ENCODE results near the gene GIGYF1.
"Not testable (repeated sequence)": the region's sequence is repeated elsewhere in the genome, so short reads cannot be mapped to it uniquely, and the experiment has no call there.

GIGYF1 gene

DNA sequence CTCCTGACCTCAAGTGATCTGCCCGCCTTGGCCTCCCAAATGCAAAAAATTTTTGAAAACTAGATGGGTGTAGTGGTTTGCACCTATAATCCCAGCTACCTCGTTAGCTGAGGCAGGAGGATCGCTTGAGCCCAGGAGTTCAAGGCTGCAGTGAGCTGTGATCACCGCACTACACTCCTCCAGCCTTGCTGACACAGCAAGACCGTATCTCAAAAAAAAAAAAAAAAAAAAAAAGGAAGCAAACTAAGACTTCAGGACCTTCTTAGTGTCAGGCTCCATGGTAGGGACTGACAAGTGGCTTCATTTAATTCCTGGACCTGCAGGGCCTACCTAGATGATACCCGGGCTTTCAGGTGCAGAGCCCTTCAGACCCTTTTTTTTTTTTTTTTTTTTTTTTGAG lies 14.3 kb upstream of the GIGYF1 start:
- DNase-seq = no peak

DNA sequence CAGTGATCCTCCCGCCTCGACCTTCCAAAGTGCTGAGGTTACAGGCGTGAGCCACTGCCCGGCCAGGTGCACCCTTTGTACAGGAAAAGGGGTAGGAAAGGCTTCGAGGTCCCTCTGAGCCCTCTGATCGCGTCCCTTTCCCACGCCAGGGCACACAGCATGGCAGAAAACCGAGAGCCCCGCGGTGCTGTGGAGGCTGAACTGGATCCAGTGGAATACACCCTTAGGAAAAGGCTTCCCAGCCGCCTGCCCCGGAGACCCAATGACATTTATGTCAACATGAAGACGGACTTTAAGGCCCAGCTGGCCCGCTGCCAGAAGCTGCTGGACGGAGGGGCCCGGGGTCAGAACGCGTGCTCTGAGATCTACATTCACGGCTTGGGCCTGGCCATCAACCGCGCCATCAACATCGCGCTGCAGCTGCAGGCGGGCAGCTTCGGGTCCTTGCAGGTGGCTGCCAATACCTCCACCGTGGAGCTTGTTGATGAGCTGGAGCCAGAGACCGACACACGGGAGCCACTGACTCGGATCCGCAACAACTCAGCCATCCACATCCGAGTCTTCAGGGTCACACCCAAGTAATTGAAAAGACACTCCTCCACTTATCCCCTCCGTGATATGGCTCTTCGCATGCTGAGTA lies 12.7 kb upstream of the GIGYF1 start:
- DNase-seq = no peak

DNA sequence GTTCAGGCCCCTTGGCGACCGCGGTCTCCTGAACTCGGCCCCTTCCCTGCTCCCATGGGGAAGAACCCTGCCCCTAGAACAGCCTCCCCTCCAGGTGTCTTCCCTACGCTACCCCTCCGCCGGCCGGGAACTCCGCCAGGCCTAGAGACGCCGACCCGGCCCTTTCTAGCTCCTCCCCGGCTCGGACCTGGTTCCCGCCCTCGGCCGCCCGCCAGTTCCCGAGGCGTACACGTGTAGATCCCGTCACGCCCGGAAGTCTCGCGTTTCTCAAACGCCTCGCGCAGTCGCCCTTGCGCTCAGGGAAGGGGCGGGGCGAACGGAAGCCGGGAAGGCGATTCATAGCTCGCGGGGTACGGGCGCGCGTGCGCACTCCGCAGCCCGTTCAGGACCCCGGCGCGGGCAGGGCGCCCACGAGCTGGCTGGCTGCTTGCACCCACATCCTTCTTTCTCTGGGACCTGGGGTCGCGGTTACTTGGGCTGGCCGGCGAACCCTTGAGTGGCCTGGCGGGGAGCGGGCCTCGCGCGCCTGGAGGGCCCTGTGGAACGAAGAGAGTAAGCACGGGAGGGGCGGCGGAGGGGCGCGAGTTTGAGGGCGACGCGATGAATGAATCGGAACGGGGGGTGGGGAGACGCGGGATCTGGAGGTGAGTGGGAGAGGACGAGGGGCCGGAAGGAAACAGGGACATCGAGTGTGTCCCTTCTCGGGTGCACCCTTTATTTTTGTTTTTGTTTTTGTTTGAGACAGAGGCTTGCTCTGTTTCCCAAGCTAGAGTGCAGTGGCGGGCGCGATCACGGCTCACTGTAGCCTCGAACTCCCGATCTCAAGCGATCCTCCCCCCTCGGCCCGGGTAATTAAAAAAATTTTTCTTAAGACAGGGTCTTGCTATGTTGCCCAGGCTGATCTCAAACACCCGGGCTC lies 12.0 kb upstream of the GIGYF1 start, which contains the start of gene POP7:
TSS of gene POP7 (plus strand) at position 369 of the 919 bp plus-strand sequence. CDS start 710 bp downstream, outside the sequence.
- DNase-seq = peak; percentile 98 to 99

DNA sequence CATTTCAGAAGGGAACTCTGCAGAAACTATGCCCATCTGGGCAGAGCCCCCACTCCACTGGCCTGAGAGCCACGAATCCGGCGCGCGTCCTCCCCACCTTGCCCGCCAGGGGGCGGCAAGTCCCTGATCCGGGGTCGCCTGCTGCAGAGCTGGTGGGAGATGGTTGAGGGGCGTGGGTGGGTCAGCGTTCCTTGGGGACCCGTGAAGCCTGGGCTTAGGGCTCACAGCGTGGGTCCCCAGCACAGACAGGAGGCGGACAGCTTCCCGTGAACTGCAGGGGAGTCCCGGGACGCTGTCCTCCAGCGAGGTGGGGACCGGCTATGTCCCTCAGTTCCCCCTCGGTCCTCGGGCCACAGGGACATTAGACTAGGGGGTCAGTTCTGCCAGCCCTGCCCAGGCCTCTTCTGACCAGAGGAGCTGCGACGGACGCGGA lies 11.3 kb upstream of the GIGYF1 start:
- DNase-seq = peak; percentile 67 to 78

DNA sequence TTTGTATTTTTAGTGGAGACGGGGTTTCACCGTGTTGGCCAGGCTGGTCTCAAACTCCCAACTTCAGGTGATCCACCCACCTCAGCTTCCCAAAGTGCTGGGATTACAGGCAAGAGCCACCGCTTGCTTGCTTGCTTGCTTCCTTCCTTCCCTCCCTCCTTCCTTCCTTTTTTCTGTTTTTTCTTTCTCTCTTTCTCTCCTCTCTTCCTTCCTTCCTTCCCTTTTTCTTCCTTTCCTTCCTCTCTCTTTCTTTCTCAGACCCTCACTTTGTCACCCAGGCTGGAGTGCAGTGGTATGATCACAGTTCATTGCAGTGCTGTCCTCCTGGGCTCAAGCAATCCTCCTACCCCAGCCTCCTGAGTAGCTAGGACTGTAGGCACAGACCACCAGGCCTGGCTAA lies 7.0 kb upstream of the GIGYF1 start:
- DNase-seq = not testable (repeated sequence)

DNA sequence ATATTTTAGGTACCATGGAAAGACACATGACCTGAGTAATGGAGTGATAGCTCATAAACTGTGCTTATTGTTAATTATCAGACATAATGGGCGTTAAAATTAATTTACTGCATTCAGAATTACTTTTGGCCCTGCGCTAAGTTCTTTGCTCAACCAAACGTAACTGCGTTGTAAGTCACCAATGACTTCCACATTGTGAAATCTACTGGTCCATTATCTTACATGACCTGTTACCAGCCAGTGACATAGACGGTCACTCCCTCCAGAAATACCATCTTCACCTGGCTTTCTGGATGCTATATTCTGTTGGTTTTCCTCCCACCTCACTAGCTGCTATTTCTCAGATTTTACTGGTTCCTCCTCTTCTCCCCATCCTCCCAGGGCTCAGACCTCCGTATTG lies 5.0 kb upstream of the GIGYF1 start:
- no peak for DNase-seq

DNA sequence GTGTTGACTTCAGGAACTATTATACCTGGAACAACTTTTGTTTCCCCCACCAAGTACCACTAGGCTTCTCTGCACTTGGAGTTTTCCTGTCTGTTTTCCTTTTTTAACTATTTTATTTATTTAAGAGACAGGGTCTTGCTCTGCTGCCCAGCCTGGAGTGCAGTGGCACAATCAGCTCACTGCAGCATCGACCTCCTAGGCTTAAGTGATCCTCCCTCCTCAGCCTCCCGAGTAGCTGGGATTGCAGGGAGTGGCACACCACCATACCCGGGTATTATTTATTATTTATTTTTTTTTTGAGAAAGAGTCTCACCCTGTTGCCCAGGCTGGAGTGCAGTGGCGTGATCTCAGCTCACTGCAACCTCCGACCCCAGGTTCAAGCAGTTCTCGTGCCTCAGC lies 2.1 kb upstream of the GIGYF1 start:
- no peak for DNase-seq

DNA sequence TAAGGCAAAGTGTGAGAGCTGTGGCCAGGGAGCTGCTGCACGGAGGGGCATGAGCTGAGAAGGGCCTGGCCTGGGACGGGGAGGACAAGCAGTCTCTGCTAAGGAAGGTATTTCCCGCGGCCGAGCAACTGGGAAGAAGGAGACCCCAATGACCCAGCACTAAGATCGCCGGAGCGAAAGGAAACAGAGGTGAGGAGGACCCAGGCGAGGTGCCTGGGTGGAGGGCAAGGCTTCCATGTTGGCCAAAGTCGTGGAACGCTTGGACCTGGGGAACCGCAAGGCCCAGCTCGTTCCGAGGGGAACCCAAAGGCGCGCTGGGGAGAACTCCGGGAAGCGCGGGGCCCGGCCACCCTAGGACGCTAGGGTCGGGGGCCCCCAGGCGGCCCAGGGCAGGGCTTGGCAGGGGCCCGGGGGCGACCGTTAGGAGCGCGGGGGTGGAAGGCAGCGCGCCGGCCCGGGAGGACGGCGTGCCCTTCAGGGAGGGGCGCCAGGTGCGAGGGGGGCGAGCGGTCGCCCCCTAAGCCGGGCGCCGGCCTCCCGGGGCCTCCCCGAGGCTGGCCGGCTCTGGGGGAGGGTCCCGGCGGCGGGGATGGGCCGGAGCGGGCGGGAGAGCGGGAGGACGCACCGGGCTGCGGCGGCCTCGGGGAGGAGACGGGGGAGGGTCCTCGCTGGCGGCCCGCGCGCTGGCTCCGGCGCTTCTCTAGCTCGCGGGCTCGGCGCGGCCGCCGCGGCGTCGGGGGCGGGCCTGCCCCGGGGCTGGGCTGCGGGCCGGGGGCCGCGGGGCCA lies 545 bp downstream of the GIGYF1 start:
- DNase-seq = no peak

DNA sequence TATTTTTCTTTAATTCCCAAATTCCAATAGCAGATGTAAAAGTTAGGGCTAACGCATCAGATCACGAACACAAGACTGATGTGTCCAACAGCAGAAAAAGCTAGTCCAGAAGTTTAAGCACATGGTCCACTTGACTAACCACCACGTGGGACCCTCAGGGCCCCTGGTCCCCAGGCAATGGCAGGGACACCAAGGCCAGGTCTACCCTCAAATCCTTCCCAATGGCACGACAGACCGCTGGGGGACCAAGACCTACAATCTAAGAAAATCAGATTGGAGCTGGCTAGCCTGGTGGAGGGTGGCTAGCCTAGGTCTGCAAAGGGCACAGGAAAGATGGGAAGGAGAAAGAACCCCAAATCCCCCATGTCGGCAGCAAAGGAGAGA lies 1.5 kb downstream of the GIGYF1 start:
- no peak for DNase-seq

DNA sequence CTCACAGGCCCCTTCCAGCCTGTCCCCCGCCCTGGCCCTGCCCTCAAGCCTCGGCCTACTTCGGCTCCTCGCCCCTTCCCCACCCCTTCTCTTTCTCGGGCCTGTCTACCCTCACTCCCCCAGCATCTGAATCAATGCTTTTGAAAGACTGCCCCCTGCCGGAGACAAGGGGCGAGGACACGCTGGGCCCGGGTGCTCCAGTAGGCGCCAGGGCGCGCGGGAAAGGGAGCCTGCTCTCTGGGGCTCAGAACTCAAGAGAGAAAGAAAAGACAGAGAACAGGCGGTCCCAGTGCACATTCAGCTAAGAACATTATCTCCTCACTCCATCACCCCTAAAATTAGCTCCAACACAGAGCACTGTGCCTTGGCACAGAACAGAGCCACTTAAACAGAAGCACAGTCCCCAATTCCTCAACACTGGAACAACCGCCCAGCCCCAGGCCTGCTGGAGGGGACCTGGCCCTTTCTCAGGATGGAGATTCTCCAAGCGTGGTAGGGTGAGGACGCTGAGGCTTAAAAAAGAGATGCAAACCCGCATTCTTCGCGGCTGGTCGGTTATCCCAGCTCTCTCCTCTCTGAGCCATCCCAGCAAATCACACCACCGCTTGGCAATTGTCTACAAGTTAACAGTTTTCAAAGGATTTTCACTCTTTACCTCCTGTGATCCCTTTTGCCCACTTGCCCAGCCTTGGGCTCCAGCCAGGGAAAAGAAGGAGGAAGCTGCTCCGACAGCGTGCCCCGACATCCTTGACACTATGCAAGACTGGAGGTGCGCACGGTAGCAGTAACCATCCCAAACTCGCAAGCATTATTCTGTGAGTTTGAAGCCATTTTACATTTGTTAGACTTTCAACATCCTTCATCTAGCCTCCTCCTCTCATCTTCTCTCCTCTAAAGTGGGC lies 2.1 kb downstream of the GIGYF1 start:
- peak; percentile 71 to 78 for DNase-seq

DNA sequence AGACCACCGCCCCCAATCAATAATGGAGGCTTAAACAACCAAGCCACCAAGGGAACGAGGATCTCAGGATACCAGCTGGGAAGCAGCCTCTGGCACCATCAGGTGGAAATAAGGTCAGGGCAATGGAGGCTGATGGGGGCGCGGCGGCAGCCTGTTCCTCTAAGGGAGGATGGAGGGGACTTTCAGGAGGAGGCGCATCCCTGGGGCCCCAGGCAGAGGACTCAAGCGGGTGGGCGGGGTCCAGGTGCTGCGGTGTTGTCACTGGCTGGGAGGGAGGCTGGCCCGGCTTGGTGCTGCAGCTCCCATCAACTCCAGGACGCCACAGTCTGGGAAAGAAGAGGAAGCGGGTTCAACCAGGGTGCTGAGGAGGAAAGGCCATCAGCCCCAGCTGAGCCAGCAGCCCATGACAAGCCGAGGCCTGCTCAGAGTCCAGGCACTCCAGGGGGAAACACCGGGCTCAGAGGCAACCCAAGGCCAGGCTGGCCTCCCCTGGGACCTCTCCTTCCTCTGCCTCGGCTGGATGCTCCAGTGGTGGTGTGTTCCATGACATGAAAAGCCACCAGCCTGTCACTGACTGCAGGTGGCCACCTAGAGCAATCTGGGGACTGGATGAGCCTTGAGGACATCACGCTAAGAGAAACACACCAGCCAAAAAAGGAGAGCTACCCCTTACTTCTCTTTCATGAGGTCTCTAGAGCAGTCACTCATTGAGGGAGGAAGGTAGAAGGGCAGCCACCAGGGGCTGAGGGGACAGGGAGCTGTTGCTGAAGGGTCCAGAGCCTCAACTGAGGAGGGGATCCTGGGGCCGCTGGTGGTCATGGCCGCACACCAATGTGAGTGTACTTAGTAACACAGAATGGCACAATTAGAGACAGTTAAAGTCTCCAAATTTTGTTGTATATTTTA lies 4.6 kb downstream of the GIGYF1 start:
- no peak for DNase-seq

DNA sequence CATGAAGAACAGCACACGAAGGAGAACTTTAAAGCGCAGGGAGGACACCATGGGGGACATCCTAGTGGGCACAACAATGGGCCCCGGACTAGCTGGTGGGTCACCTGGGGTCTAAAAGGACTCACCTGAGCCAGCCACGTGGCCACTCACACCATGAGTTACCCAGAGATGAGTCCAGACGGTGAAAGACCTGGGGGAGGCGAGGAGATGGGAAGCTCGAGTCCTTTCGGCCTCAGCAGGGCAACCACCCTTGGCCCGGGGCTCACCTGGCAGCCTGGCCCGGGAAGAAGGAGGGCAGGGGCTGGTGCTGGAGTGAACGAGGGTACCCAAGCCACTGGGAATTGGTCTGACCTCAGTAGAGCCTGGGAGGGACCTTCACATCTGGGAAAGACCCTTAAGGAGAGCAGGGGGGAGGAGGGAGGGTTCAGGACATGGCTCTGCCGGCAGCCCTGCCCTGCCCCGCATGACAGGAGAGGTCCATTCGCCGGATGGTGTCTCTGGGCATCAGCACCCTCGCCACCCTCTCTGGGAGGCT lies 5.7 kb downstream of the GIGYF1 start:
- DNase-seq = no peak

DNA sequence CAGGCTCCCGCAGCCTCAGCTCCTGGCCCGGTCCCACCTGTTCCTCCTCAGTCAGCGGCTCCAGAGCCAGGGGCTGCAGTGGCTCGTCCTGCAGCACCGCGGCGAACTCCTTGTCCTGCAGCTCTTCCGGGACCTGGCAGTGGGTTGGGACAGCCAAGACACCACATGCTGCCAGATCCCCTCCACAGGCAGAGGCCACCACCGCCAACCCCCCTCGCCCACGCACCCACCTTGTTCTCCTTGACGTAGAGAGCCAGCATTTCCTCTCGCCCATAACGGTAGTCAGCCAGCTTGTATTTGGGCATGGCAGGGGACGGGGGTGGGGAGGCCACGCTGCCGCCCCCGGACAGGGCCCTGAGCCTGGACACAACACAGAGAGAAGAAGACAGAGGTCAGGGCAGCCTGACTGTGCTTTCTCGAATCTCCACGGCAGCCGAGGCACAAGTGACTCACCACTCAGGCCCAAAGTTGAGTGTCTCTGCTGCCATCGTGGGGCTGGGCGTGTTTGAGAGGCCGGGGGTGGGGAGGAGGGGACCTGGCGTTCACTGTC lies 6.2 kb downstream of the GIGYF1 start:
- DNase-seq = no peak

DNA sequence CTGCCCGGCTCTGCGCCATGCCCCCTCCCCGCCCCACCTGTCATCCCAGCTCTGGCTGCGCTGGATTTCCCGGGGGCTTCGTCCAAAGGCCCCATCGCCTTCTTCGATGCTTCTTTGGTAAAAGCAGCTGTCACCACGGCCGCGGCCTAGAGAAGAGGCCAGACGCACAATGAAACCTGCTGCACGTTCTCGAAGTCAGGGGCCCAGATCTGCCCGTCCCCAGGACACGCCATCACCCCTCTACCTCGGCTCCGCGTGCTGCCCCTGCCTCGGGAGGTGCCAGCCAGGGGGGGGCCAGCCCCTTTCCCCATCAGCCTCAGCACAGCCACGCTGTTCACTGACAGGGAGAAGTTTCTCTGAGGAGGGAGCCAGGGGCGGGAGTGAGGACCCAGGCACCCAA lies 6.8 kb downstream of the GIGYF1 start:
- no peak for DNase-seq

DNA sequence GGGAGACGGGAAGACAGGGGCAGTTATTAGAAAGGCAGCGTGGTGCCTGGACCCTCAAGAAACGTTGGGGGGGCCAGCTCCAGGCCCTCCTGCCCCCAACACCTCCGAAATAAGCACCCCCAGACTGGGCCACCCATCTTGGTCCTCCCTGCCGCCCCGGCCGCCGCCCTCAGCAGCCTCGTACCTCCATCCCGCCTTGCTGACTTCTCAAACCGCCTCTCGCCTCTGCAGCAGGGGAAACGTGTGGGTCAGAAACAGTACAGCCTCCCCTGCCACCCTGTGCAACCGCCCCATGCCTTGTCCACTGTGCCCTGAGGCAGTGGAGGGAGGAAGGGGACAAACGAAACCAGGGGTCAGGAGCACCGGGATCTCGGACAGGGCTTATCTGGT lies 7.2 kb downstream of the GIGYF1 start:
- DNase-seq = no peak

DNA sequence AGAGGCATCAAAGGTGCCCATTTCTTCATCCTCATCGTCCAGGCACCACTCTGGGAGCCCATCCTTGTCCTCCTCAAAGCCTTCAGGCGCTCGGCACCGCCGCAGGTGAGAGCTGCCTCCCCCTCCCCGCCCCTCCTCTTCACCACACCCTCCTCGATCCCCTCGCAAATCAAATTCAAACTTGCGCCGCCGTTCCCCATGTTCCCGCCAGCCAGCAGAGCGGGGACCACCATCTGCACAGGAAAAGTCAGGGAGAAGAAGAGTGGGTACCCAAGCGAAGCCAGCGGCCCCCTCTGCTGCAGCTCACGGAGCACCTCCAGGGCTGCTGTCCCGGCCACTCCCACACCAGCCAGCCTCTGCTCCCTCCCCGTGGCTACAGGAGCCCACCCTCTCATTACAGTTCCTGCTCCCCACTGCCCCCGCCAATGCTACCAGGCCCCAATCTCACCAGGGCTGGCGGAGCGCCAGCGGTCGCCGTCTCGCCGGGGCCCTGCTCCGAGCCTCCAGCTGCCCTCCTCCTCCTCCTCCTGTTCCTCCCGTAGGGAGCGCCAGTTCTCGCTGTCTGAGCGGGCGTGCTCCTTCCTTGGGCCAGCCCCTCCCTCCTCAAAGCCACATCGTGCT lies 7.7 kb downstream of the GIGYF1 start:
- DNase-seq = no peak

DNA sequence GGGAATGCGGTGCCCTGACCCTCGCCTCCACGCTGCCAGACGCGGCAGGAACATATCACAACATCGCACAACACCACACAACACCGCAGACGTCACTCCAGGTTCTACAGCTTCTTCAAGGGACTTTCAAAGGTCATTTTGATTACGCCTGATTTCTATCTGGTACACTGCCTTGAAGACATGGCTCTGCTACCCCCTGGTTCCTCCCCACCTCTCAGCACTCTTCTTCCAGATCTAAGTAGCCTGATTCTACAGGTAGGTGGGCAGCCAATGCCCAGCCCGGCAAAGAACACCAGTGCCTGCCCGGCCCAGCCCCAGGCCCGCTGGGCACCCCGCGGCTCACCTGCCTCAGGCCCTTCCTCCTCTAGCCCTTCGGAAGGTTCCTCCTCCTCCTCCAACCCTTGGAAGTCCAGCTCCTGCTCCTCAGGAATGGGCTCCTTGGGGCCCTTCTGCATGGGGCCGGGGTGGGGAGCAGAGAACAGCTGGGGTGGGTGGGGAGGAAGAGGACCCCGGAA lies 8.4 kb downstream of the GIGYF1 start:
- no peak for DNase-seq

DNA sequence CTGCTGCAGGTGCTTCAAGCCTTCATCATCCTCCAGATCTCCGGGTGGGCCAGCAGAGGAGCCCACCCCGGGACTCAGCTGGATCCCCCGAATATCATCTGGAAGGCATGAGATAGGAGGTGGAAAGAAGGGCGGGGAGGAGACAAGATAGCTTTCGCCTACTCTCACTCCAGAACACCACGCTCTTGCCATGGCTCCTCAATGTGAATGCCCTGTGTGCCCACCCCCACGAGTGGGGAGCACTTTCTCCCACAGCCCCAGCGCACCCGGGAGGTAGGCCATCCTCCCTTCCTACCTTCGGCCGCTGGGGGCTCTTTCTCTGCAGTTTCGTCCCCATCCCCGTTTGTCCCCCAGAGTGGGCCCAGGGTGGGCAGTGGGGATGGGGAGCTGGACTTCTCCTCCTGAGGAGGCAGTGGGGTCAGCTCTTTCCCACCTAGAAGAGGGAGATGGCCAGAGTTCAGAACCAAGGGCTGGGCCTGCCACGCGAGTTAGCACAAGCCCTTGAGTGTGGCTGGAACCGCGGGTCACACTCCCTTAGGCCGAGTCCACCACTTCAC lies 8.9 kb downstream of the GIGYF1 start:
- DNase-seq = no peak

DNA sequence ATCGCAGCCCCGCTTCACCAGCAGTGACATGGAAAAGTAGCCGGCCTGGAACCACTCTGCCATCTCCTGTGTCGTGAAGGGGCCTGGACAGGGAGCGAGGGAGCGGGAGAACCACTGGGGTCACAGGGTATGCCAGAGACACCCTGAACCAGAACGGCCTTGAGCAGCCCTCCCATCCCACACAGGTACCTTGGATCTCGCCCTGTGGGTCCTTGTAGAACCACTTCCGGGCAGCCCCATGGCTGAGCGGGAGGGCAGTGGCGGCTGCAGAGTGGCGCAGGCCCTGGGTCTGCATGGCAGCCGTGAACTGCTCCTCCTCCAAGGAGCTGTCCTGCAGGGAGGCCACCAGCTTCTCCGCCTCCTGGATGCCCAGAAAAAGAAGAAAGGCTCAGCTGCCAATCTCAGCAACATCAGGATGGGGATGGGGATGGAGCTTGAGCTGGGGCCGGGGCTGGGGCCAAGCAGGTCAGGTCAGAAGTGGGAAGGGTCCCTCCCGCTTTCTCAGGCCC lies 9.5 kb downstream of the GIGYF1 start:
- no peak for DNase-seq
